ENCODE results near the gene IL6R.

Gene IL6R

GRCh38 chr1:154427173-154428139 is 22.3 kb downstream of the IL6R start:
- no peak for DNase-seq

- DNase-seq, result no peak
Observed at GRCh38 chr1:154429118-154429517, 24.0 kb downstream of the IL6R start.

- no peak for DNase-seq
Observed at GRCh38 chr1:154429841-154430611, 24.9 kb downstream of the IL6R start.

GRCh38 chr1:154430903-154431302 is 25.8 kb downstream of the IL6R start:
- no peak for DNase-seq

GRCh38 chr1:154431586-154432373 is 26.6 kb downstream of the IL6R start:
- DNase-seq, result peak; percentile 77

- peak; percentile 64 for DNase-seq
Observed at GRCh38 chr1:154433161-154433764, 28.1 kb downstream of the IL6R start.

- no peak for DNase-seq
Observed at GRCh38 chr1:154434346-154435085, 29.4 kb downstream of the IL6R start.

GRCh38 chr1:154435599-154436200 is 30.6 kb downstream of the IL6R start:
- DNase-seq, result no peak

GRCh38 chr1:154436433-154436832 is 31.3 kb downstream of the IL6R start:
- no peak for DNase-seq

GRCh38 chr1:154440036-154440804 is 35.1 kb downstream of the IL6R start:
- no peak for DNase-seq

GRCh38 chr1:154441241-154441888 is 36.2 kb downstream of the IL6R start:
- no peak for DNase-seq

GRCh38 chr1:154442006-154442740 is 37.0 kb downstream of the IL6R start:
- DNase-seq, result no peak

GRCh38 chr1:154443274-154444013 is 38.3 kb downstream of the IL6R start:
- DNase-seq, result no peak

- DNase-seq, result peak; percentile 66
Observed at GRCh38 chr1:154445040-154445472, 39.9 kb downstream of the IL6R start.

- DNase-seq, result no peak
Observed at GRCh38 chr1:154446292-154446691, 41.1 kb downstream of the IL6R start.

- no peak for DNase-seq
Observed at GRCh38 chr1:154446789-154447188, 41.6 kb downstream of the IL6R start.

- DNase-seq, result no peak
Observed at GRCh38 chr1:154448331-154448811, 43.2 kb downstream of the IL6R start.

GRCh38 chr1:154453161-154453560 is 48.0 kb downstream of the IL6R start:
- no peak for DNase-seq
